Medulla oblongata (tissue), 1 donor: ENCODE results near the gene SLC16A10.
"Not testable (repeated sequence)": the region's sequence is repeated elsewhere in the genome, so short reads cannot be mapped to it uniquely, and the experiment has no call there.

Experiments used
- DNase-seq: peaks from one replicate; pipeline ENCODE4 v3.0.0-alpha.2; 2015; ENCODE audit errors: extremely low spot score

SLC16A10 gene

DNA sequence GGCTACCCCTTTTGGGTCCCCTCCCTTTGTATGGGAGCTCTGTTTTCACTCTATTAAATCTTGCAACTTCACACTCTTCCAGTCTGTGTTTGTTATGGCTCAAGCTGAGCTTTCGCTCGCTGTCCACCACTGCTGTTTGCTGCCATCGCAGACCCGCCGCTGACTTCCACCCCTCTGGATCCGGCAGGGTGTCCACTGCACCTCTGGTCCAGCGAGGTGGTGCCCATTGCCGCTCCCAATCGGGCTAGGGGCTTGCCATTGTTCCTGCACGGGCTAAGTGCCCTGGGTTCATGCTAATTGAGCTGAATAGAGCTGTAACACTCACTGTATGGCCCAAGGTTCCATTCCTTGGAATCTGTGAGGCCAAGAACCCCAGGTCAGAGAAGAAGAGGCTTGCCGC is 43.7 kb downstream of the SLC16A10 start:
- DNase-seq: not testable (repeated sequence)

DNA sequence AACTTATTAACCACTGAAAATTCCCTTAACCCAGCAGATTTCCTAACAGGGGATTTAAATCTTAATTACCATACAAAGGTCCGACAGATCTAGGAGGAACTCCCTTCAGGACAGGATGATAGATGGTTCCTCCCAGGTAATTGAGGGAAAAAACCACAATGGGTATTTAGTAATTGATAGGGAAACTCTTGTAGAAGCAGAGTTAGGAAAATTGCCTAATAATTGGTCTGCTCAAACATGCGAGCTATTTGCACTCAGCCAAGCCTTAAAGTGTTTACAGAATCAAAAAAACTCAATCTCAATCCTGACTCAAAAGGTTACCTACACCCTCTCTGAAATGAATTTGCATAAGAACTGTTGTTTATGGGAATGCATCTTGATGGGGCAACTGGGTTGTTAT is 45.4 kb downstream of the SLC16A10 start:
- not testable (repeated sequence) for DNase-seq

DNA sequence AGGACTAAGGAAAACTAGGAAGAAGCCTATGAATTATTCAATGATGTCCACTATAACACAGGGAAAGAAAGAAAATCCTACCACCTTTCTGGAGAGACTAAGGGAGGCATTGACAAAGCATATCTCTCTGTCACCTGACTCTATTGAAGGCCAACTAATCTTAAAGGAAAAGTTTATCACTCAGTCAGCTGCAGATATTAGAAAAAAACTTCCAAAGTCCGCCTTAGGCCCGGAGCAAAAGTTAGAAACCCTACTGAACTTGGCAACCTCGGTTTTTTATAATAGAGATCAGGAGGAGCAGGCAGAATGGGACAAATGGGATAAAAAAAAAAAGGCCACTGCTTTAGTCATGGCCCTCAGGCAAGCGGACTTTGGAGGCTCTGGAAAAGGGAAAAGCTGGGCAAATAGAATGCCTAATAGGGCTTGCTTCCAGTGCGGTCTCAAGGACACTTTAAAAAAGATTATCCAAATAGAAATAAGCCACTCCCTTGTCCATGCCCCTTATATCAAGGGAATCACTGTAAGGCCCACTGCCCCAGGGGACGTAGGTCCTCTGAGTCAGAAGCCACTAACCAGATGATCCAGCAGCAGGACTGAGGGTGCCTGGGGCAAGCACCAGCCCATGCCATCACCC is 47.0 kb downstream of the SLC16A10 start:
- DNase-seq: not testable (repeated sequence)

GRCh38 chr6:111137489-111138093 is 50.3 kb downstream of the SLC16A10 start:
- not testable (repeated sequence) for DNase-seq

- DNase-seq: no peak
Observed at GRCh38 chr6:111147440-111147839, 60.1 kb downstream of the SLC16A10 start.

GRCh38 chr6:111148110-111148509 is 60.8 kb downstream of the SLC16A10 start:
- DNase-seq: no peak

DNA sequence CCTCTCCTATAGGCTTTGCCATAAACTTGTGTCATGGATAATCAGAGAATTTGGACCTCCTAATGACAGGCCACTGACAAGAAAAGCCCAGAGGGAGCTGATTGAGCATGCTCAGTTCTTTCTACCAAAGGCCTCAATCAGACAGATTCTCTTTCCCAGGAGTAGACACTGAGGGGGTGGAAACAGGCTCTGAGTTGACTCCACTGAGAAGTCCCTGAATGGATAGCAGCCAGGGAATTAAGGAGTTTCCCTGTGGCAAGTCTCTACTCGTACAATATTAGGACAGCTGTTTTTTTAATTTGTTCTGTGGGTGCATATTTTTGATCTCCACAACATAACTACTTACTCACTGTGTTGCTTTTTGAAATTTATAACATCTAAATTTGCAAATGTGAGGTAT is 63.3 kb downstream of the SLC16A10 start:
- no peak for DNase-seq

DNA sequence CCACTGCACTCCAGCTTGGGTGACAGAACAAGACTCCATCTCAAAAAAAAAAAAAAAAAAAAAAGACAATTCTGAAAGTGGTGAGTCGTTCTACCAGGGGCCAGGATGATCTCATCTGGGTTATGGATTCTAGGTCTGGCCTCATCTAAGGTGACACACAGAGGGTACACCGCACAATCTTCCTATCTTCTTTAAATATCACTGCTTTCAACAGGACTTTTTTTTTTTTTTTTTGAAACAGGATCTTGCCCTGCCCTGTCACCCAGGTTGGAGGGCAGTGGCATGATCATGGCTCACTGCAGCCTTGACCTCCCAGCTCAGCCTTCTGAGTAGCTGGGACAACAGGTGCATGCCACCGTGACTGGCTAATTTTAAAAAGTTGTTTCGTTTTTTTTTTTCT is 67.7 kb downstream of the SLC16A10 start:
- DNase-seq: no peak

GRCh38 chr6:111157412-111157811 is 70.1 kb downstream of the SLC16A10 start:
- DNase-seq: no peak

- DNase-seq: no peak
Observed at GRCh38 chr6:111159633-111160032, 72.3 kb downstream of the SLC16A10 start.

DNA sequence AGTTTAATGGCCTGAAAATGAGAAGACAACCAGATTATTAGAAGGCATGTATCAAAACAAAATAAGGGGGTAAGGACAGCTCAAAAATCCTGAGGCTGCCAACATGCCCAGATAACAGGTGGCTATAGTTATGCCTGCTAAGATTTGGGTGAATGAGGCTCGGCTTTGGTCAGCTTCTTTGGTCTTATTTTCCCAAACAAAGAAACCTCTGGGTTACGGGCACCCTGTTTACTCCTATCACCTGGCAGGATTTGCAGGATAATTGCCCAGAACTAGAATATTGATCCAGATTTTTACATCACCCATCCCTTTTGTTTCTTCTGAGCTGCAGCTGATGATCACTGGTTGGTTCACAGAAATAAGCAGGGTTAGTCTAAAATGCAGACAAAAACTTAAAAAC is 74.3 kb downstream of the SLC16A10 start:
- no peak for DNase-seq

- DNase-seq: no peak
Observed at GRCh38 chr6:111162504-111162903, 75.2 kb downstream of the SLC16A10 start.

DNA sequence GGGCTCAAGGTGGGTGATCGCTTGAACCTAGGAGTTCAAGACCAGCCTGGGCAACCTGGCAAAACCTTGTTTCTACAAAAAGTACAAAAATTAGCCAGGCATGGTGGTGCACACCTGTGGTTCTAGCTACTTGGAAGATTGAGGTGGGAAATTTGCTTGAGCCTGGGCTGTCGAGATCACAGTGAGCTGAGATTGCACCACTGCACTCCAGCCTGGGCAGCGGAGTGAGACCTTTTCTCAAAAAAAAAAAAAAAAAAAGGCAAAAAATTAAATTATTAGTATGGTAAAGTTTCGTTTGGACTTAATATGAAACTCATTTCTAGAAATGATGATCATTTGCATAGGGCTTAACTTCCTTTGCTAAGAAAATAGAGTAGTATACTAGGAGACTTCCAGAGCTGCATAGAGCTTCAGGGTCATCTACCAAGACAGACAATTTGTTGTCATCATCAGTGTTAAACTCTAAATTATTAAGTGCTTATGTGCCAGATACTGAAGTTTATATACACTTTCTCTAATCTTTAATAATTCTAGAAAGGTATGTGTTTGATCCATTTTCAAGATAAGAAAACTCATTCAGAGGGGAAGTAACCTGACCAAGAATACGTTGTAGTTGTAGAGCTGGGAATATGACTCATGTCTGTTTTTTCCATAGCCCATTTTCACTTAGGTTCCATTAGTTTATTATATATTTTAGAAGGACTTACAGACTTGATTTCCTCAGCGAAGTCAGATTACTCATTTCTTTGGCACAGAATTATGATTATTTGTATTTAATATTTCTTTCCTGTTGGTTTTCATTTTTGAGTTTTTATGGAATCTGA is 84.5 kb downstream of the SLC16A10 start:
- no peak for DNase-seq

DNA sequence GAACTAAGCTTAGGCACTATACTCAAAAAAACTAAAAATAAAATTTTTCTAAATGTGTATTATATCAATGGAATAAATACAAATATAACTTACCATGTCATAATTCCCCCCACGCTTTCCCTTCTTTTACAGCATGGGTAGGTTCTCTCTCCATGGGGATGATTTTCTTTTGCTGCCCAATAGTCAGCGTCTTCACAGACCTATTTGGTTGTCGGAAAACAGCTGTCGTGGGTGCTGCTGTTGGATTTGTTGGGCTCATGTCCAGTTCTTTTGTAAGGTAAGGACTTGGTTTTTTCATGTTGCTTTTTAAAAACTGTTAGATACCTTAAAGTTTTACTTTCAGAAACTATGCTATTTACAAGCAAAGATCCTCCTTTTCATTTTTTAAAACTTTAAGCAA is 85.3 kb downstream of the SLC16A10 start:
- DNase-seq: no peak

- no peak for DNase-seq
Observed at GRCh38 chr6:111173341-111173740, 86.0 kb downstream of the SLC16A10 start.

GRCh38 chr6:111173946-111174345 is 86.6 kb downstream of the SLC16A10 start:
- DNase-seq: no peak

- no peak for DNase-seq
Observed at GRCh38 chr6:111175109-111175508, 87.8 kb downstream of the SLC16A10 start.

GRCh38 chr6:111176038-111176759 is 88.9 kb downstream of the SLC16A10 start:
- no peak for DNase-seq

DNA sequence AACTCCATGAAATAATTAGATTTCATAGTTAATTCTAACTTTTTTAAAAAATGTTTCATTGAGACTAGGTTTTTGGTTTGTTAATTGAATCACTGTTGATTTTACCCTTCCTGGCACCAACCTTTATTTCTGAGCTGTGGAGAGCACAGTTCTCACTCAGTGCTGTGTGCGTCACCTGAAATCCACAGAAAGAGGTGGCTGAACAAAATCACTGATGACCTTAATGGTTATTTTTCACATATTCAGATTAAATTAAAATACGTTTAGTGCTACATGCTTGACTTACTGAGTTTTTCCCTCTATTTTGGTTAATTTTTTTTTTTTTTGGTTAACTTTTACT is 89.4 kb downstream of the SLC16A10 start:
- no peak for DNase-seq

GRCh38 chr6:111177131-111177530 is 89.8 kb downstream of the SLC16A10 start:
- no peak for DNase-seq

DNA sequence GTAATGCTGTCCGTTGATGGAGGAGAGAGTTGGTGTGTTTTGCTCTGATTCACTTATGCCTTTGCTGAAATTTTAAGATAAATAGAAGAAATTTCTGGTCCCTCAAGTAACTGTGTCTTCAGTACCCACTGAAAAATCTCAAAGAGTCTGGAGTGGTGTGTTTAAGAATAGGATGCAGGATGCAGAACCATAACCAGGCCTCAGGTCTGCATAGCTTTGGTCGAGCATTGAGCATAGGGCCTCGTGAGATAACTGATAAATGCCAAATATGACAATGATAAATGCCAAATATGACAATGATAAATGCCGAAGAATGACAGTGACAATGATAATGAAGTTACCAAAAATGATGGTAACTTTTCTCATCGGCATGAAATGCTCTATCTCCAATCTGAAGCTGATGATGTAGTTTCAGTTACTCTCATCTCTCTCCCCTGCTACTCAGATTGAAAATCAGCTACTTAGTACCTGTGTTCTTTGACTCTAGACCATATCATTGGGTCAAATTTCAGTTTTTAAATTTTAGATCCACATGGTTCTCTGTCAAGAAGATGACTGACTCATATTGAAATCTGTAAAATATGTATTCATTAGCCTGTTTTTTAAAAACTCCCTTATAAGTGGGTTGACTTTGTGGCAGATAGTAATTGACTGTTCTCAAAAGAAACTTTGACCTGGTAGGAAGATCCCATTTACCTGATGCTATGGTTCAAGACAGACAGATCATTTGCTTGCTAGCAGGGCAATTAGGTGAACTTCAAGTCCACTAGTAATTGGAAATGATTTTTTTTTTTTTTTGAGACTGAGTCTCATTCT is 96.6 kb downstream of the SLC16A10 start:
- DNase-seq: no peak
